ENCODE results near the gene DERA. TPM values are rescaled to one million over a fixed set of nuclear protein-coding genes. Genes with fewer than 3 reads are reported as not detected.

Gene DERA
- total RNA-seq: 37.1 and 39.3 TPM in 2 replicates

DNA sequence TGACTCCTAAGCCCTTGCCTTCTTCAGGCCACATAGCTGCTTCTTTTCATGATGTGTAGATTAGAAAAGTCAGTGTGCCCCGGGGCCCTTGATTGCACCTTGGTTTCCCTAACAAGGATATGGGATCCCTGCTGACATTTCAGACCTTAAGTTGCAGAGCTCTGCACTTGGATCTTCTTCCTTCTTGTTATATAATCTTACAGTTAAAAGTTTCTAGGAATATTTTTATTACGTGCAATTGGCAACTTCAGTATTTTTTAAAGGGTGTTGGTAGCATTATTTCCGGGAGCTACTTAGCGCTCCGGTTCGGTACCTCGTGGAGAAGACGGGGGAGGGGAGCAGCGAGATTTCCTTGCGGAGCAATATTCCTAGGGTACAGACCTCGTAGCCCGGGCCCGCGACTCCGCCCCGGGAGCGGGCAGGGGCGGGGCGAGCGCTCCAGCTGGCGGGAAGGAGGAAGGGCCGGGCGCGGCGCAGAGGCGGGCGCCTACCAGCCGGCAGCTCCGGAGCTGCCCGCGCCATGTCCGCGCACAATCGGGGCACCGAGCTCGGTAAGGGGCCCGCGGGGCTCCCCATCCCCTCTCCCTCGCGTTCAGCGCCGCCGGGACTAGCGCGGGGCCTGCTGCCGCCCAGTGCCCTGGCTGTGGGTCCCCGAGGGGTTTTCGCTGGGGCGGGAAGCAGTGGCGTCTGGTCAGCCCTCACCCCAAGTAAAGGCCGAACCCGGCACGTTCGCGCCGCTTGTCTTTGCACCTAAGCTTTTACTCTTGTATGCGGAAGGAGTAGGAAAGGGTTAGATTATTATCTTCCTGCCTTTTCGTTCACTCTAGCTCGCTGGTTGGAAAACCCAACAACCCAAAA, at the start of gene DERA:
Gene DERA, plus strand, starts transcription at position 469 of the 858 bp plus-strand sequence. Its CDS starts 52 bp downstream, at position 521.
- DNase-seq (ENCODE audit: low read depth): peak; percentile 28
- TF ChIP-seq, protein P1, sequence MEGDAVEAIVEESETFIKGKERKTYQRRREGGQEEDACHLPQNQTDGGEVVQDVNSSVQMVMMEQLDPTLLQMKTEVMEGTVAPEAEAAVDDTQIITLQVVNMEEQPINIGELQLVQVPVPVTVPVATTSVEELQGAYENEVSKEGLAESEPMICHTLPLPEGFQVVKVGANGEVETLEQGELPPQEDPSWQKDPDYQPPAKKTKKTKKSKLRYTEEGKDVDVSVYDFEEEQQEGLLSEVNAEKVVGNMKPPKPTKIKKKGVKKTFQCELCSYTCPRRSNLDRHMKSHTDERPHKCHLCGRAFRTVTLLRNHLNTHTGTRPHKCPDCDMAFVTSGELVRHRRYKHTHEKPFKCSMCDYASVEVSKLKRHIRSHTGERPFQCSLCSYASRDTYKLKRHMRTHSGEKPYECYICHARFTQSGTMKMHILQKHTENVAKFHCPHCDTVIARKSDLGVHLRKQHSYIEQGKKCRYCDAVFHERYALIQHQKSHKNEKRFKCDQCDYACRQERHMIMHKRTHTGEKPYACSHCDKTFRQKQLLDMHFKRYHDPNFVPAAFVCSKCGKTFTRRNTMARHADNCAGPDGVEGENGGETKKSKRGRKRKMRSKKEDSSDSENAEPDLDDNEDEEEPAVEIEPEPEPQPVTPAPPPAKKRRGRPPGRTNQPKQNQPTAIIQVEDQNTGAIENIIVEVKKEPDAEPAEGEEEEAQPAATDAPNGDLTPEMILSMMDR (IDR thresholded peaks at IDR 0.05; ENCODE audit: insufficient read depth, low read length, poor library complexity, severe bottlenecking): no peak
- H3K27me3 ChIP-seq (ENCODE audit: control insufficient read depth, insufficient read depth, low read length): no peaks in the 10 kb centered on the region
- H3K4me3 ChIP-seq (ENCODE audit: low read depth, low read length): peak within 1 kb of the TSS; percentile 74
- no peaks in the 10 kb centered on the region for H3K36me3 ChIP-seq (ENCODE audit: control insufficient read depth, insufficient read depth, low read length)

GRCh38 chr12:15861404-15861803, 49.7 kb upstream of the DERA start:
- TF ChIP-seq, protein P1 (IDR thresholded peaks at IDR 0.05; ENCODE audit: insufficient read depth, low read length, poor library complexity, severe bottlenecking): no peak
- no peak for DNase-seq (ENCODE audit: low read depth)
- H3K4me3 ChIP-seq (ENCODE audit: low read depth, low read length): no peak overlapping the region
- peaks cover 2% of the 10 kb centered on the region for H3K36me3 ChIP-seq (ENCODE audit: control insufficient read depth, insufficient read depth, low read length)
- H3K27me3 ChIP-seq (ENCODE audit: control insufficient read depth, insufficient read depth, low read length): no peaks in the 10 kb centered on the region

DNA sequence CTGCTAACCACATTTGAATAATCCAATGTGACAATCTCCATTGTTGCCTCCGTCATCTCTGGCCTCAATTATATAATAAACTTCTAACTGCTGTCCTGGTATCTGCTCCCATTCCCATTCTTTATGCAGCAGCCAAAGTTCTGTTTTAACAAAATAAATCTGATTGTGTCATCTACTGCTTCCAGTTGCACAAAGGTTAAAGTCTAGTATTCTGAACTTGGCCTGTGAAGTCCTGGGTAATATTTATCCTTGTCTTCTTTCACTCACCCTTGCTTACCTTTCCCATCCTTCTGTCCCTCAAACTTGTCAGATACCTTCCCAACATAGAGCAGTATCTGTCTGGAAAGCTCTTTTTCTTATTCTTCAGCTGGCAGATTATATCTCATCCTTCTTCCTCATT, 48.3 kb upstream of the DERA start:
- H3K36me3 ChIP-seq (ENCODE audit: control insufficient read depth, insufficient read depth, low read length): peaks cover 2% of the 10 kb centered on the region
- DNase-seq (ENCODE audit: low read depth): no peak
- no peak overlapping the region for H3K4me3 ChIP-seq (ENCODE audit: low read depth, low read length)
- TF ChIP-seq, protein P1 (IDR thresholded peaks at IDR 0.05; ENCODE audit: insufficient read depth, low read length, poor library complexity, severe bottlenecking): no peak
- no peaks in the 10 kb centered on the region for H3K27me3 ChIP-seq (ENCODE audit: control insufficient read depth, insufficient read depth, low read length)

DNA sequence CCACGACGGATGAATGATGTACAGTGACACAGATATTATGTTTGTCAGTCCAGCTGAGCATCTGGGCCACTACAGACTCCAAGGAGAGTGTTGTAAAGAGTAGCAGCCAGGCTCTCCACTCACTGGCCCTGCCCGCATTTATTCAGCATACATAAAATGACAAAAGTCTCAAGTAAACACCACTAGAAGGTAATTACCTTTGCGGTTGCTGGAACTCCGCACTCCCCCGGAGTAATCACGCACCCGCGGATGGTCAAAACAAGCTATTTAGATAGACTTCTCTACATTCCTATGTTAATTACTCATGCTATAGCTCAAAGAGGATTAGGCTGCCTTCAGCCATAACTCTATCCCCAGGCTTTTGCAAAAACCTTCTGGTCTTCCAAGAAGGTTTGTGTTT, 47.8 kb upstream of the DERA start:
- Histone ChIP-seq H3K4me3 (ENCODE audit: low read depth, low read length) (no peak overlapping the region), H3K36me3 (ENCODE audit: control insufficient read depth, insufficient read depth, low read length) (peaks cover 2% of the 10 kb centered on the region), H3K27me3 (ENCODE audit: control insufficient read depth, insufficient read depth, low read length) (no peaks in the 10 kb centered on the region)
- TF ChIP-seq, protein P1 (IDR thresholded peaks at IDR 0.05; ENCODE audit: insufficient read depth, low read length, poor library complexity, severe bottlenecking): no peak
- DNase-seq (ENCODE audit: low read depth): no peak

DNA sequence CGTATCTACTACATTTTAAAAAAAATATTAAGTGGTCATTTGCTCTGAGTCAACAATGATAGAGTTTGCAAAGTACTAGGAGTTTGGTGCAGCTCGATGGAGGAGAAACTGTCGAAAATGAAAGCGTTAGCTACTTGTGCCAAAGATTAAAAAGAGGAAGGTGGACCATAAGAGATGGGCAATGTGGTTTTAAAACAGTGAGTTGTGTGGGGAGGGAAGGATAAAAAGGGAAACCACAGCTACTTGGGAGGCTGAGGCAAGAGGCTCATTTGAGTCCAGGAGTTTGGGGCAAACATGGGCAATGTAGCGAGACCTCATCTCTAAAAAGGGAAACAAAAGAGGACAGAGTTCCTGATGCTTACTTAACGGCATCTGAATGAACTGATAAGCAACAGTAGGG, 47.1 kb upstream of the DERA start:
- TF ChIP-seq, protein P1 (IDR thresholded peaks at IDR 0.05; ENCODE audit: insufficient read depth, low read length, poor library complexity, severe bottlenecking): no peak

More for the DNA sequence above, 47.1 kb upstream of the DERA start:
- Histone ChIP-seq H3K4me3 (ENCODE audit: low read depth, low read length) (no peak overlapping the region), H3K36me3 (ENCODE audit: control insufficient read depth, insufficient read depth, low read length) (peaks cover 2% of the 10 kb centered on the region), H3K27me3 (ENCODE audit: control insufficient read depth, insufficient read depth, low read length) (no peaks in the 10 kb centered on the region)
- no peak for DNase-seq (ENCODE audit: low read depth)
